HG02610 (cell line): ENCODE measurements around the gene KIAA0232.
A peak's percentile ranks its signal among the peaks of the same experiment; 100 is the strongest.

Experiments used
- ATAC-seq: cut with Tn5 transposase; IDR thresholded peaks from one replicate; pipeline ENCODE4 v1.9.1; 2021; ENCODE audit warnings: mild to moderate bottlenecking, moderate library complexity; ENCODE audit not compliant: unreplicated experiment

Gene KIAA0232

DNA sequence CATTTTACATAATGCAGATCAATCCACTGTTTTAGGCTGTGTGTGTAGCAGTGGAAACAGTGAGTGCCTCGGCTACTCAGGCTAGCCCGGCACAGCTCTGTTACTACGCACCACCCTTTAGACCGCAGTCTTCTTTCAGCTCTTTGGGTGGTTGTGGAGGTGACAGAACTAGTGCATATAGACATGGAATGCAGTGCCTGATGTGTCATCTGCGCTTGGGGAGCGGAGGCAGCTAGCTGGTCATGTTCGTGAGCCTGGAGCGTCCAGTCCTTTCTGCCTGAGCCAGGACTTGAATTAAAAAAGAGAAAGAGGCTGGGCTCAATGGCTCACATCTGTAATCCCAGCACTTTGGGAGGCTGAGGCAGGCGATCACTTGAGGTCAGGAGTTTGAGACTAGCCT is 131.9 kb downstream of the KIAA0232 start:
- no peak for ATAC-seq

DNA sequence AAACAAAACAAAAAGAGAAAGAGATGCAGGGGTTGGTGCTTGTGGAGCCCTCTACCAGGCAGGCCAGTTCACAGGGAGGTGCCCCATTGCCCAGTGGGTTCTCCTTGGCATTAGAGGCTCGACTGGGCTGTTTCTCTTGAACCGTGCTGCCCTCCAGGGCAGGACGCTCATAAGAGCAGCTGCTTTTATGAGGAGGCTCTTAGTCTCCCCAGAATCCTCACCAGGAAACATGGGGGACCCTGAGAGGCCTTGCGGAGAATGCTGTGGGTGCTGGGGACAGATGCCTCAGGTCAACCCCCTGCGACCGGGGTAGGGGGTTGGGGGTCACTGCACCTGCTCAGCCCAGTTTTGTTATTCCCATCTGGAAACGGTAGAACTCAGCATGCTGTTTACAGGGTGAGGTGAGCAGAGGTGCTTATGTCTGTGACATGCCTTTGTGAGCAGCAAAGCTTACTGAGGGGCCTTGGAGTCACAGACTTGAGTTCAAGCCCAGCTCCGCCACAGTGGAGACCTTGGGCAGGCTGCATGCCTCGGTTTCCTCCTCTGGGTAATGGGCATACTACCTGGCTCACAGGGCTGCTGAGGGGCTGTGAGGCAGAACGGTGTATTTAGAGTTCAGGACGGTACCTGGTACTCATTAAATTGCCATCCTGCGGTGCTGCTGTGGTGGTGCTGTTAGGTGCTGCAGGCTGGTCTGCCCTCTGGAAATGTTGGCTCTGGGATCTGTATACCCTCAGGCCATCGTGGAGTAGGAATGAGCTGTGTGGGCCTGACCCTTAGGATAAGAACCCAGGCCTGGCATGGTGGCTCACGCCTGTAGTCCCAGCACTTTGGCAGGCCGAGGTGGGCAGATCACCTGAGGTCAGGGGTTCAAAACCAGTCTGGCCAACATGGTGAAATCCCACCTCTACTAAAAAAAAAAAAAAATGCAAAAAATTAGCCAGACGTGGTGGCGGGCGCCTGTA is 132.8 kb downstream of the KIAA0232 start:
- ATAC-seq, result no peak

DNA sequence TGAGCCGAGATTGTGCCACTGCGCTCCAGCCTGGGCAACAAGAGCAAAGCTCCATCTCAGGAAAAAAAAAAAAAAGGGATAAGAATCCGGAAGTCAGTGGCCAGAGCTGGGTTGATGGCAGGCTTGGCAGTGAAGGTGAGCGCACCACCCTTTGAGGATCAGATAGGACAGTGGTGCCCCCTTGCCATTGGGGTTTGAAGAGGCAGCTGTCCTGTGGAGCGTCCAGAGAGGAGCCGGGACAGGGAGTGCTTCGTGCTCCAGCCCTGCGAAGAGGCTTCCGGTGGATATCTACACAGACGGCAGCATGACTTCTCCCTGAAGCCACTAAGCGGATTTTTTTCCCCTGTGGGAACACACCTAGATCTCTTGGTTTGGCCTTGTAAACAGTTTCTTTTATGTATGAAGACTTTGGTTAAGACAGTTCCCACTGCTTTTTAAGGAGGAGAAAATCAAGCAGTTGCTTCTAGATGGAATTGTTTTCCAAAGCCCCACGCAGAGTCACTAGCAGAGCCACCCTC is 133.6 kb downstream of the KIAA0232 start:
- no peak for ATAC-seq

DNA sequence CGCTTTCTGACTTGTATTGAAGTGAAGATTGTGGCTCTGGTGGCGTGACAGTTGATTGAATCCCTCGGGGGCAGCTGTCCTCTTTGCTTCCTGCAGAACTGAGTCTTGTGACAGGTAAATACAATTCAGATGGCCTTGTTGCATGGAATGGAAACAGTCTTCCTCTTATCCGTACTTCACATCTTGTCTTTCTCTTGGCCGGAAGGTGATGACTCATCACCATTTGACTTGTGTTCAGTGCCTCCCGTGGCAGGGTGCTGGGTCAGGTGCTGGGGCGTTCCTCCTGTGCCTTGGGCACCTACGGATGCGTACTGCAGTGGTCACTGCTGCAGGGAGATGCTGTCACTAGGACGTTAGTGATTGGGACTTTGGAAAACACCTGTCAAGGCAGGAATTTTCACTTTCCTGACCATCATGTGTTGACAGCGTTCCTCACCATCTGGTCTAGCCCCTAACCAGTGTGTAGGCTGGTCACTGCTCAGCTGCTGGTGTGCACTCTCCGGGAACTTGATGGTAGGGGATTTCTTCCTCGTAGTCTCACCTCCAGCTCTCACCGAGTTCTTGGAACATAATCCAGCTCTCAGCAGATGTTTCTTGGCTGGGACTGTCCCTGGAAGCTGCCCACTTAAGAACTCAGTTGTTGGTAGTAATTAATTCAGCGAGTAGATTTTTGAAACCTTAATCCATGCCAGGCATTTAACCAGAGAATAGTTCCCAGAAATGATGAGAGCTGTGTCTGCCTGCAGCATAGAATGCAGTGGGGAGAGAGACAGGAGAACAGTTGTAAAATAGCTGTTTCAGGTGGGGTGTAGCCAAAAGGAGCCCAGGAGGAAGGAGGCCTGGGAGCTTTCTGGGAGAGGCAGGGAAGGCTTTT is 134.3 kb downstream of the KIAA0232 start:
- peak; percentile 63 for ATAC-seq

DNA sequence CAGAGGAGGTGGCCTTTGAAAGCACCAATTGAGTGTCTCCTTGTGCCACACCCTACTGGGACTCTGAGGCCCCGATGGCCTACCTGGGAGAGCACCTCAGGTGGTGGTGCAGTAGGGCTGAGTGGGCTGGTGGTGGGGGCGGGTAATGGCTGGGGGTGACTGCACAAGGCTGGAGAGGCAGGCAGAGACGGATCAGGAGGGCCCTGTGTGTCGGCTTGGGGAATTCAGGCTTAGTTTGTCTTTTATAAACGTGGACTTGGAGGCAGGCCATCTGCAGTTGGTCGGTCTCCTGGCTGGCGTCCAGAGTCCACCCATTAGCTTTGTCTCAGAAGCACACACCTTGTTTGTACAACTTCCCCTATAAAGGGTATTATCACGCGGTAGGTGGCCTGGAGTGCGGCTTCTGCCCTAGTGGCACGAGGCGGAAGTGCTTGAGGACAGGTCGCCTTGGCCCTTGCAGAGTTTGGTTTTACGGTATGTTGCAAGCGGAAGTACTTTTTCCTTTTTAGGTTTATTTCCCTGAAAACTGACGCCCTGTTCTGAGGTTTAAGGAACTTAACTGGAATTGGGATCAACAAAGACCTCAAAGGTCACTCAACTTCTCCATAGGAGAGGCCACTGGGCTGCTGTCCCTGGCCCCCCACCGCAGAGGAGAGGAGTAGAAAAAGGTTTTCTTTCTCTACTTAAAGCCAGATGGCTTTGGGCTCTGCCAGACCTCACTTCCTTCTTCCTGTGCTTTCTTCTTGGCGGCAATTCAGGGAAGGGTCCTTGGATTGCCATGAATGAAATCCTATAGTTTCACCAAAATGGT is 135.1 kb downstream of the KIAA0232 start:
- peak; percentile 59 for ATAC-seq

DNA sequence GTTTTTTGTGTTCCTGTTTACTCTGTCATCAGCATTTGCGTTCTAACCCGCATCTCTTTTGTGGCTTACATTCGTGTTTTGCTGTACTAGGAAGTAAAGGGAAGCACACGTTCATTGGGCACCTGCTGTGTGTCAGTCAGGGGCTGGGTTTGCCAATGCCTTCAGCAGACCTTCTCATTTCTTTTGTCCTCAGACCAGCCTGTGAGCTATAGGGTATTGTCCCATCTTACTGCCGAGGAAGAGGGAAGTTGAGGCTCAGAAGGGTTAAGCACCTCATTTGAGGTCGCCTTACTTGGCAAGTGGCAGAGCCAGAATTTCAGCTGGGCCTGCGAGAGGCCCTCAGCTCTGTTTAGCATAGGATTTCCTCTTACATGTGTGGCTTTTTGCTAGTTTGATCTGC is 135.8 kb downstream of the KIAA0232 start:
- no peak for ATAC-seq

DNA sequence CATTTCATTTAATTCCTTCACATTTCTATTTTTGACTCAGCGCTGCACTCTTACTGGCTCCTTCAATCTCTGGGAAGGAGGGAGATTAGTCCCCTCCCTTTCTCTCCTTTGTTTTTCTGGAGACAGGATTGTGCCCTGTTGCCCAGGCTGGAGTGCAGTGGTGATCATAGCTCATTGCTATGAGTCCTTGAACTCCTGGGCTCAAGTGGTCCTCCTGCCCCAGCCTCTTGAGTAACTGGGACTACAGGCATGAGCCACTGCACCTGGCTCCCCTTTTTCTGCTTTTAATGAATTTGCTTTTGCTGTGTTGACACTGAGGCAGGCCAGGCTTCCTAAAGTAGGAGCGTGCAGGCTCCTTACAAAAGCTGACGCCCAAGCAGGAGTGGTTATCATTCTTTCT is 137.6 kb downstream of the KIAA0232 start:
- no peak for ATAC-seq

DNA sequence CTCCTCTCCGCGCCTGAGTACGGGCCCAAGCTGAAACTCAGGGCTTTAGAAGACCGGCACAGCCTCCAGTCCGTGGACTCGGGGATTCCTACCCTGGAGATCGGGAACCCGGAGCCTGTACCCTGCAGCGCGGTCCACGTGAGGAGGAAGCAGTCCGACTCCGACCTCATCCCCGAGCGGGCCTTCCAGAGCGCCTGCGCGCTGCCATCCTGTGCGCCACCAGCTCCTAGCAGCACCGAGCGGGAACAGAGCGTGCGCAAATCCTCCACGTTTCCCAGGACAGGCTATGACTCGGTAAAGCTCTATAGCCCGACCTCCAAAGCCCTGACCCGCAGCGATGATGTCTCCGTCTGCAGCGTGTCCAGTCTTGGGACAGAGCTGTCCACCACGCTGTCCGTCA is 141.0 kb downstream of the KIAA0232 start:
- no peak for ATAC-seq

DNA sequence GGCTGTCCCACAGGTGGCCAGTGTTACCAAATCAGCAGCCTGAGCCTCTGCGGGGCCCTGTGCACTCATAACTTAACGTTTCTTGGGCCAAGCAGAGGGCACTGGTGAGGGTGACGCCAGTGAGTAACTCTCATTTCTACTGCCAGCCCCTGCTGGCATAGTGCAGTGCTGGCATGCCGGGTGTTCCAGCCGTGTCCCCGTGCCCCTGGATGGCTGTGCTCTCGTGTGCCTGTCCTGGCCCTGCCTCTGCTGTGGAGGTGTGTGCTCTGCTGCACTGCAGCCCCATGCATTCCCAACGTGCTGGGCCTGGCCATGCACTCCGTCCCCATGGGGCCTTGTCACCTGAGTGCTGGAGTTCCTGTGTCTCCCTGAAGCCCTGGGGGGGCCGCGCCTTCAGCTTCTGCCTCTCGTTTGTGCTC is 141.8 kb downstream of the KIAA0232 start:
- ATAC-seq, result no peak

DNA sequence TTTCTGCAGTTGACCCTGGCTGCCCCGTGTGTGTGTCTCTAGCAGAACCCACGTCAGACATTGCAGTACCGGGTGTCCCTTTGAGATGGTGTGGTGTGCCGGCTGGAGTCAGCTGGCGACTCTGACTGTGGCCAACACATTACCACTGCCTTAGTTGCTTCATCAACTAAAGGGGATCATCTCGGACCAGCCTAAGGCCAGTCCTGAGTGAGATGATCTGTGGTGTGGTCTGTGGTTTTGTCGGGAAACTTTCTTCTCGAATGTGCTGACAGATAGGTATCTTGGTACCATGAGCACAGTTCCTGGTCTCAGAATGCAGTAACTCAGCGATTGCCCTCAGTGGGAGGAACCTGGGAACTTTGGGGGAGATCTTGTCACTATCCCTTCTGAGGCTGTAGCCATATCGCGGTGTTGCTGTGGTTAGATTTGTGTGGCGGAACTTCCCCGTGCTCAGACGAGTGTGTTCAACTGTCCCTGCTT is 142.9 kb downstream of the KIAA0232 start:
- peak; percentile 61 for ATAC-seq

DNA sequence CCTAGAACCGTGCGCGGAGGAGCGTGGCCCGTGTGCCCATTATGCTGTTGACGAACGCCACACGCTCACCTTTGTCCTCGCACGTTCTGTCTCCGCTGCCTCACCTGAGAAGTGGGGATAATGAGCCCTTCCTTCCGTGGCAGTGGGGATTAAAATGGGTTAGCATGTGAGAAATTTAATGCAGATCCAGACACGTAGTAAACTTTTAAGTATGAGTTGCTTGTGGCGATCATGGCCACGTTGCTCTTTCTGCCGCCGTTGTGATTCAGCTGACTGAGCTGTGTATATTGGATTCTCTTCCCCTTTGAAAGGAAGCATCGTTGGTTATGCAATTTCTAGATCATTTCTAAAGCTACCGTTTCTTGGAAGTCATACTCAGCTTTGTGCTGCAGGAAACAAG is 143.6 kb downstream of the KIAA0232 start:
- ATAC-seq, result no peak

DNA sequence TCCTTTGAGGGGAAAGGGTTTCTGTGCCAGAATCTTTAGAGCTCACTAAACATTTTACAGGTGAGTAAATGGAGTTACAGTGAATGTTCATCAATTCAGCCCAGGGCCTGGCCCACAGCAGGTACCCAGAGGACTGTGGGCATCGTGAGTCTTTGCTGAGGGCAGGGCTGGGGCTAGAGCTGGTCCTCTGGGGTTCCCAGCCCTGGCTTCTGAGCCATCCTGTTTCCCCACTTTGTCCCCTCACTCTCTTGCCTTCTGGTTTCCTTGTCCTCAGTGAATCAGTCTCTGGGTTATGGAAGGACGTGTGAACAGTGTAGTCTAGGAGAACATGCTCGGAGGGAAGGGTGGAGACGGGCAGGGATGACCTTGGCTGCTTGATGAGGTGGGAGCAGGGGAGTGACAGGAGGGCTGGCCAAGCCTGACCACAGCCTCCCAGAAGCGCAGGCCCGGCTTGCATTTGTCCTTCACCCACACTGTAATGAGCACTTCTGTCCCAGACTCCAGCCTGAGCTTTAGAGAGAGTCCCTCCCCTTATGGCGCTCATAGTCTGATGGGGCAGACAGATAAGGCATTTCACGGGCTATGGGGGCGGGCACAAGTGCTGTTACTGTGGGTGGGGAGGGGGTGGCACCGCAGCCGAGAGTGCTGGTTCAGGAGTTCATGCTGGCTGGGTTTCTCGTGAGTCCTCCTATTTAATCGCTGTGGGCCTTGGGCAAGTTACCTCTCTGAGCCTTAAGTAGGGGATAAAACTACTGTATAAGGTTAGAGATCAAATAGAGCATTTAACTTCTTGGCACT is 144.4 kb downstream of the KIAA0232 start:
- ATAC-seq, result no peak

DNA sequence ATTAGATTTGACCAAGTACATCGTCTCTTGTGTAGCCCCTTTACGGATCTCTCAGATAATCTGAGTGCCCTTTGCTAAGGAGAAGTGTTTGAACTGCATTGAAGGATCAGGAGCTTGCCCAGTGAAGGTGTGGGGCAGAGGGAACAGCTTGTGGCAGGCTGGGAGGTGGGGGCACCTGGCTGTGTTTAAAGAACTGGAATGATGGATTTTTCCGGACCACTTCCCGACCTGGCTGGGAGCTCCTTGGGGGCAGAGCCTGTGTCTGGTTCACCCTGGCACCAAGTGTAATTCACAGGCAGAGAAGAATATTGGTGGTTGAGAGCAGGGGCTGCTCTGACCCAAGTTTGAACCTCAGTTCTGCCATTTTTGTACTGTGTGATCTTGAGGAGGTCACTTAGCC is 145.6 kb downstream of the KIAA0232 start:
- no peak for ATAC-seq

DNA sequence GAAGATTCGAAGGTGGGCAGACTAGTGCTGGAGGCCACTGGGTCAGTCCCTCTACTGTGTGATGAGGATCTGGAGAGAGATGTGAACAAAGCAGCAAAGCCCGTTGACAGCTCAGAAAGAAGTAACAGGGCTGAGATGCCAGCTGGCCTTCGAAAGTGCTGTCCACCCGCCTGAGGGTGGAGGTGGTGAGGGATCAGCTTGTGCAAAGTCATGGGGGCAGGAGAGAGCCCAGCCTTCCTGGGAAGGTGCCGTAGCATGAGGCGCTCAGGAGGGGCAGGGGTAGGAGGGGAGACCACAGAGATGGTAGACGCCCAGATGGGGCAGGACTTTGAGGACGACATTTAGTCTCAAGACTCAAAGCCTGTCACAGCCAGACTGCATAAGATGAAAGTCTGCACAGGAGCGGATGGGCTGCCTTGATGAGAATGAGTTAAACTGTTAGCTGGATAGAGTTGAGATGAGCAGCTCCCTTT is 146.8 kb downstream of the KIAA0232 start:
- no peak for ATAC-seq

DNA sequence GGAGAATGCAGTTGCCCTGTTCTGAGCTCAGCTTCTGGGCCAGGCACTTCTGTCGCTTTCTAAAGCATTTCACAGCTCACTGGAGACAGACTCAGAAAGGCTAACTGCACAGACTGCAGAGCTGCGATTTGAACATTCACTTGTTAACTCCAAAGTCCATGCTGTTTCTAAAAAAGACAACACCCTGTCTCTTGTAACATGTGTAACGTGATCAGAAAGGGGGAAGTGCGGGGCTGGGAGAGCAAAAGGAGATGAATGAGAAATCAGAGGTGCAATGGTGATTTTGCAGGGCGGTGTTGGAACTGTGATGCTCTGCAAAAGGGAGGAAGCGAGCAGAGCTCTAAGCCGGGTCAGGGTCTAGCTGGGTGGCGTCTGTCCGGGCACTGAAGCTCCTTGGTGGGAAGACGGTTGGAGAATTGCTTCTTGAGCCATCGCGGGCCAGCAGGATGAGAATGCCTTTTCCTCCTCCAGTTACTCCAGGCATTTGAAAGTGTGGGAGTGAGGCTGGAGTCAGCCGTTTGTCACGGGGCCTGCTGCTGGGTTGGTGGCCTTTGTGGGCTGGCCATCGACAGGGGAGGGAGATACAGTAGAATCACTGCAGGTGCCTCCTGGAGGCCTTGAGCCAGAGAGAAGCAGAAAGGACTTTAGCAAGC is 147.4 kb downstream of the KIAA0232 start:
- ATAC-seq, result no peak

DNA sequence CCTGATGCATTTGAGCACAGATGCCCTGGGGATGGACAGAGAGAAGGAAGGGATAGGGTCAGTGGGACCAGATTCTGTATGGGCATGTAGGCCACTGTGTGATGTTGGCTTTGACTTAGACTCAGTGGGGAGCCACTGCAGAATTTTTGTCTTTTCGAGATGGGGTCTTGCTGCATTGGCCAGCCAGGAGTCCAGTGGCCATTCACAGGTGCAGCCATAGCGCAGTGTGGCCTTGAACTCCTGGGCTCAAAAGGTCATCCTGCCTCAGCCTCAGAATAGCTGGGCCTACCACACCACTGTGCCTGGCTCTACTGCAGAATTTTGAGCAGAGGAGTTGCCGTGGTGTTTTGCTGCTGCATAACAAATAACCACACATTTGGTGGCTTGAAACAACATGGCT is 149.9 kb downstream of the KIAA0232 start:
- ATAC-seq, result no peak

DNA sequence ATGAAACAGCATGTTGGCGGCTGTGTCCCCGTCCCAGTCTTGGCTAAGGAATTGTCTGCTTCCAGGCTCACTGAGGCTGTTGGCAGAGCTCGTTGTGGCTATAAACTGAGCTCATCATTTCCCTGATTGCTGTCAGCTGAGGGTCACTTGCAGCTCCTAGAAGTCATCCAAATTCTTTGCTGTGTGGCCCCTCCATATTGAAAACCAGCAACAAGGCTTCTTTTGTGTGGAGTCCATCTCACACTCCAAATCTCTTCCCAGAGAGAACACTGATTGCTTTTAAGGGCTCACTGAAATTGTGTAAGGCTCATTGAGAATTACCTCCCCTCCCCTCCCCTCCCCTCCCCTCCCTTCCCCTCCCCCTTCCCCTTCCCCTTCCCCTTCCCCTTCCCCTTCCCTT is 150.4 kb downstream of the KIAA0232 start:
- ATAC-seq, result no peak
